ENCODE data around the gene NDFIP2.
"Not testable (repeated sequence)": the region's sequence is repeated elsewhere in the genome, so short reads cannot be mapped to it uniquely, and the experiment has no call there.

DNA sequence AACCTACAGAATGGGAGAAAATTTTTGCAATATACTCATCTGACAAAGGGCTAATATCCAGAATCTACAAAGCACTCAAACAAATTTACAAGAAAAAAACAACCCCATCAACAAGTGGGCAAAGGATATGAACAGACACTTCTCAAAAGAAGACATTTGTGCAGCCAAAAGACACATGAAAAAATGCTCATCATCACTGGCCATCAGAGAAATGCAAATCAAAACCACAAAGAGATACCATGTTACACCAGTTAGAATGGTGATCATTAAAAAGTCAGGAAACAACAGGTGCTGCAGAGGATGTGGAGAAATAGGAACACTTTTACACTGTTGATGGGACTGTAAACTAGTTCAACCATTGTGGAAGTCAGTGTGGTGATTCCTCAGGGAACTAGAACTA is 92.9 kb downstream of the NDFIP2 start:
- TF ChIP-seq, protein P1, sequence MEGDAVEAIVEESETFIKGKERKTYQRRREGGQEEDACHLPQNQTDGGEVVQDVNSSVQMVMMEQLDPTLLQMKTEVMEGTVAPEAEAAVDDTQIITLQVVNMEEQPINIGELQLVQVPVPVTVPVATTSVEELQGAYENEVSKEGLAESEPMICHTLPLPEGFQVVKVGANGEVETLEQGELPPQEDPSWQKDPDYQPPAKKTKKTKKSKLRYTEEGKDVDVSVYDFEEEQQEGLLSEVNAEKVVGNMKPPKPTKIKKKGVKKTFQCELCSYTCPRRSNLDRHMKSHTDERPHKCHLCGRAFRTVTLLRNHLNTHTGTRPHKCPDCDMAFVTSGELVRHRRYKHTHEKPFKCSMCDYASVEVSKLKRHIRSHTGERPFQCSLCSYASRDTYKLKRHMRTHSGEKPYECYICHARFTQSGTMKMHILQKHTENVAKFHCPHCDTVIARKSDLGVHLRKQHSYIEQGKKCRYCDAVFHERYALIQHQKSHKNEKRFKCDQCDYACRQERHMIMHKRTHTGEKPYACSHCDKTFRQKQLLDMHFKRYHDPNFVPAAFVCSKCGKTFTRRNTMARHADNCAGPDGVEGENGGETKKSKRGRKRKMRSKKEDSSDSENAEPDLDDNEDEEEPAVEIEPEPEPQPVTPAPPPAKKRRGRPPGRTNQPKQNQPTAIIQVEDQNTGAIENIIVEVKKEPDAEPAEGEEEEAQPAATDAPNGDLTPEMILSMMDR (conservative IDR thresholded peaks at IDR 0.05; ENCODE audit: low read depth in 2 of 2): not testable (repeated sequence)
- TF ChIP-seq EZH2phosphoT487 (IDR thresholded peaks at IDR 0.05; ENCODE audit: unreplicated experiment); EZH2 (IDR thresholded peaks at IDR 0.05; ENCODE audit: low read depth, unreplicated experiment): not testable (repeated sequence)
- TF ChIP-seq, protein P2, sequence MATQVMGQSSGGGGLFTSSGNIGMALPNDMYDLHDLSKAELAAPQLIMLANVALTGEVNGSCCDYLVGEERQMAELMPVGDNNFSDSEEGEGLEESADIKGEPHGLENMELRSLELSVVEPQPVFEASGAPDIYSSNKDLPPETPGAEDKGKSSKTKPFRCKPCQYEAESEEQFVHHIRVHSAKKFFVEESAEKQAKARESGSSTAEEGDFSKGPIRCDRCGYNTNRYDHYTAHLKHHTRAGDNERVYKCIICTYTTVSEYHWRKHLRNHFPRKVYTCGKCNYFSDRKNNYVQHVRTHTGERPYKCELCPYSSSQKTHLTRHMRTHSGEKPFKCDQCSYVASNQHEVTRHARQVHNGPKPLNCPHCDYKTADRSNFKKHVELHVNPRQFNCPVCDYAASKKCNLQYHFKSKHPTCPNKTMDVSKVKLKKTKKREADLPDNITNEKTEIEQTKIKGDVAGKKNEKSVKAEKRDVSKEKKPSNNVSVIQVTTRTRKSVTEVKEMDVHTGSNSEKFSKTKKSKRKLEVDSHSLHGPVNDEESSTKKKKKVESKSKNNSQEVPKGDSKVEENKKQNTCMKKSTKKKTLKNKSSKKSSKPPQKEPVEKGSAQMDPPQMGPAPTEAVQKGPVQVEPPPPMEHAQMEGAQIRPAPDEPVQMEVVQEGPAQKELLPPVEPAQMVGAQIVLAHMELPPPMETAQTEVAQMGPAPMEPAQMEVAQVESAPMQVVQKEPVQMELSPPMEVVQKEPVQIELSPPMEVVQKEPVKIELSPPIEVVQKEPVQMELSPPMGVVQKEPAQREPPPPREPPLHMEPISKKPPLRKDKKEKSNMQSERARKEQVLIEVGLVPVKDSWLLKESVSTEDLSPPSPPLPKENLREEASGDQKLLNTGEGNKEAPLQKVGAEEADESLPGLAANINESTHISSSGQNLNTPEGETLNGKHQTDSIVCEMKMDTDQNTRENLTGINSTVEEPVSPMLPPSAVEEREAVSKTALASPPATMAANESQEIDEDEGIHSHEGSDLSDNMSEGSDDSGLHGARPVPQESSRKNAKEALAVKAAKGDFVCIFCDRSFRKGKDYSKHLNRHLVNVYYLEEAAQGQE (IDR thresholded peaks at IDR 0.05; ENCODE audit: unreplicated experiment): not testable (repeated sequence)

All from GM23338 (cell line).